Inflammatory macrophage (primary cell): Measurements from ENCODE around the gene RAX2.

Experiments
- DNase-seq, 2 donors: peaks; one replicate each; pipeline ENCODE4 v3.0.0-alpha.2; 2020 to 2022

The RAX2 gene

GRCh38 chr19:3801412-3802096 lies 29.5 kb upstream of the RAX2 start:
- no peak for DNase-seq

- DNase-seq, result no peak
Observed at GRCh38 chr19:3800996-3801395, 29.0 kb upstream of the RAX2 start.

GRCh38 chr19:3798137-3798536 lies 26.1 kb upstream of the RAX2 start:
- no peak for DNase-seq

- no peak for DNase-seq
Observed at GRCh38 chr19:3796358-3796757, 24.3 kb upstream of the RAX2 start.

- DNase-seq, result no peak
Observed at GRCh38 chr19:3793799-3794198, 21.8 kb upstream of the RAX2 start.

GRCh38 chr19:3792114-3792513 lies 20.1 kb upstream of the RAX2 start:
- no peak for DNase-seq

- DNase-seq, result no peak
Observed at GRCh38 chr19:3790941-3791340, 18.9 kb upstream of the RAX2 start.

- no peak for DNase-seq
Observed at GRCh38 chr19:3790209-3790734, 18.2 kb upstream of the RAX2 start.

- no peak for DNase-seq
Observed at GRCh38 chr19:3788996-3789778, 17.2 kb upstream of the RAX2 start.

- peak; percentile 63 to 84 for DNase-seq
Observed at GRCh38 chr19:3785938-3786824, 14.2 kb upstream of the RAX2 start, which contains the start of gene MATK. Gene MATK, minus strand, starts transcription at chr19:3786381. Its CDS starts 1,246 bp downstream, at chr19:3785135.

GRCh38 chr19:3785451-3785937 lies 13.5 kb upstream of the RAX2 start:
- peak in 1 of 2 donors; percentile 81 for DNase-seq

- DNase-seq, result peak in 1 of 2 donors; percentile 94
Observed at GRCh38 chr19:3784607-3785450, 12.8 kb upstream of the RAX2 start.

GRCh38 chr19:3783660-3784584 lies 11.9 kb upstream of the RAX2 start:
- peak in 1 of 2 donors; percentile 33 for DNase-seq

GRCh38 chr19:3782903-3783302 lies 10.9 kb upstream of the RAX2 start:
- no peak for DNase-seq

GRCh38 chr19:3782330-3782729 lies 10.3 kb upstream of the RAX2 start:
- no peak for DNase-seq

GRCh38 chr19:3781603-3782002 lies 9.6 kb upstream of the RAX2 start:
- no peak for DNase-seq

GRCh38 chr19:3780786-3781304 lies 8.8 kb upstream of the RAX2 start:
- no peak for DNase-seq

GRCh38 chr19:3778899-3779723 lies 7.1 kb upstream of the RAX2 start:
- DNase-seq, result no peak
